Thymus (tissue), 11 donors: ENCODE data around the gene RS1. TPM values are rescaled to one million over a fixed set of nuclear protein-coding genes. Genes with fewer than 3 reads are reported as not detected.

Source experiments
- DNase-seq, 9 donors: peaks; one replicate each; pipeline ENCODE4 v3.0.0-alpha.2; 2013; ENCODE audit warnings: low spot score in 9 of 9, low read depth in 6 of 9, missing footprints in 1 of 9
- H3K27ac ChIP-seq, 2 donors: one replicate each; pipeline ENCODE4 v1.5.1; 2013; ENCODE audit warnings: control low read depth in 1 of 2, low read depth in 1 of 2, low read length in 1 of 2, mild to moderate bottlenecking in 1 of 2, moderate library complexity in 1 of 2
- H3K27me3 ChIP-seq, 2 donors: one replicate each; pipeline ENCODE4 v1.5.1; 2013; ENCODE audit warnings: low read length in 1 of 2; ENCODE audit not compliant: control insufficient read depth in 2 of 2, insufficient read depth in 1 of 2
- H3K36me3 ChIP-seq, 2 donors: one replicate each; pipeline ENCODE4 v1.5.1; 2013; ENCODE audit warnings: low read length in 1 of 2, mild to moderate bottlenecking in 1 of 2, moderate library complexity in 1 of 2; ENCODE audit not compliant: control insufficient read depth in 2 of 2, insufficient read depth in 2 of 2
- H3K4me1 ChIP-seq, 2 donors: one replicate each; pipeline ENCODE4 v1.5.1; 2013; ENCODE audit warnings: low read length in 2 of 2; ENCODE audit not compliant: control insufficient read depth in 2 of 2, insufficient read depth in 2 of 2
- H3K4me3 ChIP-seq, 2 donors: one replicate each; pipeline ENCODE4 v1.5.1; 2013; ENCODE audit warnings: low read length in 2 of 2, control low read depth in 1 of 2, mild to moderate bottlenecking in 1 of 2
- H3K9me3 ChIP-seq, 2 donors: one replicate each; pipeline ENCODE4 v1.5.1; 2013; ENCODE audit warnings: low read length in 1 of 2, mild to moderate bottlenecking in 1 of 2; ENCODE audit not compliant: control insufficient read depth in 2 of 2, insufficient read depth in 1 of 2
- WGBS: extraction: QIAGEN DNeasy Blood & Tissue Kit; methylation state at CpG from one replicate; pipeline ENCODE4 v1.1.7; 2013; 5-methylcytosine and 5-hydroxymethylcytosine counted together
- polyA plus RNA-seq: library from polyadenylated mRNA; stranded (reverse); fragments of 200-250 nt; gene quantifications from one replicate; pipeline ENCODE4 v1.2.3, GENCODE V29; 2013
- total RNA-seq: library from RNA; stranded (reverse); fragments of 120-200 nt; gene quantifications from one replicate; pipeline ENCODE4 v1.2.4, GENCODE V29; 2013
- donor health status: healthy.

The RS1 gene
- total and polyA plus RNA-seq, 2 donors: 0.05 to 0.07 TPM

- Histone ChIP-seq H3K4me3 (no peak overlapping the region), H3K9me3 (no peaks in the 10 kb centered on the region), H3K27me3 (no peaks in the 10 kb centered on the region), H3K36me3 (no peaks in the 10 kb centered on the region), H3K27ac (no peak overlapping the region), H3K4me1 (no peaks in the 10 kb centered on the region)
- WGBS: 97% methylated on average over 6 of the region's 6 CpGs
- no peak for DNase-seq
Observed at GRCh38 chrX:18650662-18651061, 21.2 kb downstream of the RS1 start.

DNA sequence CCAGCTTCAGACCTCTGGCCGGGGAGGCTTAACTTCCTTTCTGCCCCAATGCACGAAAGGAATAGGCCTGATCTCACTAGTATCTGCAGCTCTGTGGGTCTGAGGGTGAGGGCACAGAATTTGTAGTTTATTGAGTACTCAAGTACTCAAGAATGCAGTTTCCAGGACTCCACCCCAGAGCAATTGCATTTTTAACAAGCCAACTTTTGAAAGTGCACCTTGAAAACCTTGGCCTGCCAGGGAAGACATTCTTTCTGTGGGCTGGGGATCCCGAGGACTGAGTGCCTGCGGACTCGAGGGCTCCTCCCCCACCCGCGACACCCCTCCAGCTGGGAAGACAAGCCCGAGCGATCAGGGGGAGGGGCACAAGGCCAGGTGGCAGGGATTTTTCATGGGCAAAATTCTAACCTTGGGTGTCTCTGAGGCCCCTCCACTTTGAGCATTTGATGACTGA is 22.4 kb downstream of the RS1 start:
- no peak overlapping the region for H3K27ac ChIP-seq
- WGBS: 91% methylated on average over 9 of the region's 9 CpGs
- no peaks in the 10 kb centered on the region for H3K4me1 ChIP-seq
- H3K27me3 ChIP-seq: no peaks in the 10 kb centered on the region
- H3K4me3 ChIP-seq: no peak overlapping the region
- no peaks in the 10 kb centered on the region for H3K36me3 ChIP-seq
- no peaks in the 10 kb centered on the region for H3K9me3 ChIP-seq
- DNase-seq: no peak

GRCh38 chrX:18647621-18648020 is 24.3 kb downstream of the RS1 start:
- no peaks in the 10 kb centered on the region for H3K9me3 ChIP-seq
- no peak for DNase-seq
- WGBS: 80% methylated on average over 4 of the region's 4 CpGs
- H3K4me3 ChIP-seq: no peak overlapping the region
- no peaks in the 10 kb centered on the region for H3K36me3 ChIP-seq
- no peaks in the 10 kb centered on the region for H3K27me3 ChIP-seq
- H3K4me1 ChIP-seq: no peaks in the 10 kb centered on the region
- H3K27ac ChIP-seq: no peak overlapping the region

GRCh38 chrX:18643853-18644252 is 28.1 kb downstream of the RS1 start:
- no peaks in the 10 kb centered on the region for H3K36me3 ChIP-seq
- DNase-seq: no peak
- no peaks in the 10 kb centered on the region for H3K4me1 ChIP-seq
- H3K27ac ChIP-seq: no peak overlapping the region
- H3K9me3 ChIP-seq: no peaks in the 10 kb centered on the region
- H3K4me3 ChIP-seq: no peak overlapping the region
- H3K27me3 ChIP-seq: no peaks in the 10 kb centered on the region
- WGBS: 91% methylated on average over 3 of the region's 3 CpGs

DNA sequence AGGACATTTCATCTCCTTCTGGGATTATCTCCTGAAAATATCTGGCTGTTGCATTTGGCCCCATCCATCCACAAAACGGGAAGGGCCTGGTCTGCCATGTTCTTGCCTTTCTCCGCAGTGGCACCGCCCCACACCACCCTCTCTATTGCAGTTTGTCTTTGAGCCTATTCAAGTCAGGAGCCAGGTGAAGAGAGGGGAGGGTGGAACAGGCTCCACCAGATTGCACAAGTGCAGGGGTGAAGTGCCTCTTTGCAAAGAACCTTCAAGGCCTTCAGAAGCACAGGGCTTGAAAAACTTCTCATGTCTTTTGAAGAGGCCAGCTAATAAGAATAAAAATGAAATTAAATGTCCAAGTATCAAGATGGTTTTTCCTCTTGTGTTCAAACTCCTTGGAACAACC is 28.7 kb downstream of the RS1 start:
- Histone ChIP-seq H3K9me3 (no peaks in the 10 kb centered on the region), H3K4me1 (no peaks in the 10 kb centered on the region), H3K27me3 (no peaks in the 10 kb centered on the region), H3K36me3 (no peaks in the 10 kb centered on the region), H3K27ac (no peak overlapping the region), H3K4me3 (no peak overlapping the region)
- WGBS: 94% methylated on average over 3 of the region's 3 CpGs
- DNase-seq: no peak

- Histone ChIP-seq H3K4me1 (no peaks in the 10 kb centered on the region), H3K9me3 (no peaks in the 10 kb centered on the region), H3K4me3 (no peak overlapping the region), H3K27ac (no peak overlapping the region), H3K27me3 (no peaks in the 10 kb centered on the region), H3K36me3 (no peaks in the 10 kb centered on the region)
- 93% methylated on average over 10 of the region's 10 CpGs for whole genome bisulfite sequencing
- no peak for DNase-seq
Observed at GRCh38 chrX:18640686-18641085, 31.2 kb downstream of the RS1 start.

DNA sequence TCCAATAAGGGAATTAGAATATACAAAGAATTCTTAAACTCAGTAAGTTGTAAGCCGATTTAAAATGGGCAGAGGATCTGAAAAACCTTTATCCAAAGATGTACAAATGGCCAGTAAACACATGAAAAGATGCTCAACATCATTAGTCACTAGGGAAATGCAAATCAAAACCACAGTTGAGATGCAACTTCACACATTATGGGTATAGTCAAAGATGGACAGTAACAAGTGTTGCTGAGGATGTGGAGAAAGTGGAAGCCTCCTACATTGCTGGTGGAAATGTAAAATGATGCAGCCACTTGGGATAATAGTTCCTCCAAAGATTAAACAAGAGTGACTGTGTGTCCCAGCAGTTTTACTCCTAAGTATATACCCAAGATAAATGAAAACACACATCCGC is 32.6 kb downstream of the RS1 start:
- H3K9me3 ChIP-seq: no peaks in the 10 kb centered on the region
- 97% methylated on average over 2 of the region's 2 CpGs for WGBS
- no peaks in the 10 kb centered on the region for H3K27me3 ChIP-seq
- H3K27ac ChIP-seq: no peak overlapping the region
- DNase-seq: no peak
- H3K36me3 ChIP-seq: no peaks in the 10 kb centered on the region
- no peaks in the 10 kb centered on the region for H3K4me1 ChIP-seq
- H3K4me3 ChIP-seq: no peak overlapping the region

- Histone ChIP-seq H3K4me1 (no peaks in the 10 kb centered on the region), H3K4me3 (no peak overlapping the region), H3K9me3 (no peaks in the 10 kb centered on the region), H3K27ac (no peak overlapping the region), H3K27me3 (no peaks in the 10 kb centered on the region), H3K36me3 (no peaks in the 10 kb centered on the region)
- WGBS: 94% methylated on average over 2 of the region's 2 CpGs
- no peak for DNase-seq
Observed at GRCh38 chrX:18638398-18638797, 33.5 kb downstream of the RS1 start.

GRCh38 chrX:18630934-18631333 is 41.0 kb downstream of the RS1 start:
- DNase-seq: no peak
- Histone ChIP-seq H3K36me3 (no peaks in the 10 kb centered on the region), H3K9me3 (no peaks in the 10 kb centered on the region)

GRCh38 chrX:18624599-18624998 is 47.3 kb downstream of the RS1 start:
- Histone ChIP-seq H3K36me3 (no peaks in the 10 kb centered on the region), H3K4me3 (no peak overlapping the region), H3K27me3 (no peaks in the 10 kb centered on the region), H3K9me3 (no peaks in the 10 kb centered on the region), H3K27ac (no peak overlapping the region), H3K4me1 (no peaks in the 10 kb centered on the region)
- no peak for DNase-seq
- 99% methylated on average over 2 of the region's 2 CpGs for WGBS

More at GRCh38 chrX:18630934-18631333, 41.0 kb downstream of the RS1 start:
- 97% methylated on average over 8 of the region's 8 CpGs for WGBS
- Histone ChIP-seq H3K4me3 (no peak overlapping the region), H3K4me1 (no peaks in the 10 kb centered on the region), H3K27ac (no peak overlapping the region), H3K27me3 (no peaks in the 10 kb centered on the region)
